ENCODE results near the gene TNFRSF4.
"Not testable (repeated sequence)": the region's sequence is repeated elsewhere in the genome, so short reads cannot be mapped to it uniquely, and the experiment has no call there.

TNFRSF4 gene

GRCh38 chr1:1199961-1200875 is 13.7 kb downstream of the TNFRSF4 start:
- no peak for DNase-seq

GRCh38 chr1:1199141-1199960 is 14.6 kb downstream of the TNFRSF4 start:
- no peak for DNase-seq

GRCh38 chr1:1198423-1199140 is 15.4 kb downstream of the TNFRSF4 start:
- no peak for DNase-seq

- no peak for DNase-seq
Measured at GRCh38 chr1:1197551-1198422, 16.2 kb downstream of the TNFRSF4 start.

GRCh38 chr1:1197188-1197500 is 16.8 kb downstream of the TNFRSF4 start:
- no peak for DNase-seq

- no peak for DNase-seq
Measured at GRCh38 chr1:1196431-1197187, 17.3 kb downstream of the TNFRSF4 start.

GRCh38 chr1:1195726-1196125 is 18.2 kb downstream of the TNFRSF4 start:
- DNase-seq: not testable (repeated sequence)

- DNase-seq: no peak
Measured at GRCh38 chr1:1194723-1195122, 19.2 kb downstream of the TNFRSF4 start.

- DNase-seq: no peak
Measured at GRCh38 chr1:1191734-1192133, 22.2 kb downstream of the TNFRSF4 start.

- DNase-seq: peak; percentile 41
Measured at GRCh38 chr1:1189111-1189510, 24.8 kb downstream of the TNFRSF4 start.

GRCh38 chr1:1187938-1188337 is 26.0 kb downstream of the TNFRSF4 start:
- DNase-seq: no peak

GRCh38 chr1:1185101-1185765 is 28.7 kb downstream of the TNFRSF4 start:
- DNase-seq: no peak

- DNase-seq: no peak
Measured at GRCh38 chr1:1183833-1184775, 29.8 kb downstream of the TNFRSF4 start.

- DNase-seq: no peak
Measured at GRCh38 chr1:1183221-1183747, 30.7 kb downstream of the TNFRSF4 start.

- DNase-seq: peak; percentile 75
Measured at GRCh38 chr1:1182491-1183220, 31.3 kb downstream of the TNFRSF4 start.

- DNase-seq: no peak
Measured at GRCh38 chr1:1181938-1182410, 32.0 kb downstream of the TNFRSF4 start.

- no peak for DNase-seq
Measured at GRCh38 chr1:1181129-1181937, 32.6 kb downstream of the TNFRSF4 start.
